Smooth muscle cell (in vitro differentiated cells): ENCODE data around the gene GRK3. TPM values are rescaled to one million over a fixed set of nuclear protein-coding genes. Genes with fewer than 3 reads are reported as not detected.

Experiments
- DNase-seq: peaks from one replicate; lab custom pipeline; 2025; ENCODE audit not compliant: unreplicated experiment; lab: John Stamatoyannopoulos, UW
- H2AFZ ChIP-seq: fragments of 200-600 bp; sonication (generic); 2 replicates; pipeline ENCODE4 v1.6.0; 2016; ENCODE audit warnings: antibody characterized with exemption, low read depth, mild to moderate bottlenecking
- H3F3A ChIP-seq: fragments of 200-600 bp; sonication (generic); 2 replicates; pipeline ENCODE4 v1.6.0; 2017; ENCODE audit warnings: antibody characterized with exemption, low read depth
- H3K27ac ChIP-seq: fragments of 200-600 bp; sonication (generic); 2 replicates; pipeline ENCODE4 v1.5.1; 2016; ENCODE audit warnings: low read depth, mild to moderate bottlenecking
- H3K27me3 ChIP-seq: fragments of 200-600 bp; sonication (generic); 2 replicates; pipeline ENCODE4 v1.6.1; 2016; ENCODE audit warnings: low read depth, mild to moderate bottlenecking
- H3K36me3 ChIP-seq: fragments of 200-600 bp; sonication (generic); 2 replicates; pipeline ENCODE4 v1.5.1; 2016; ENCODE audit warnings: low read depth
- H3K4me1 ChIP-seq: fragments of 200-600 bp; sonication (generic); 2 replicates; pipeline ENCODE4 v1.5.1; 2016; ENCODE audit warnings: low read depth
- H3K4me2 ChIP-seq: fragments of 200-600 bp; sonication (generic); 2 replicates; pipeline ENCODE4 v1.6.0; 2016; ENCODE audit warnings: mild to moderate bottlenecking
- H3K4me3 ChIP-seq: fragments of 200-600 bp; sonication (generic); 2 replicates; pipeline ENCODE4 v1.5.1; 2016; ENCODE audit warnings: mild to moderate bottlenecking
- H3K79me2 ChIP-seq: fragments of 200-600 bp; sonication (generic); 2 replicates; pipeline ENCODE4 v1.6.0; 2016; ENCODE audit warnings: low read depth, mild to moderate bottlenecking
- H3K9ac ChIP-seq: fragments of 200-600 bp; sonication (generic); 2 replicates; pipeline ENCODE4 v1.6.0; 2016; ENCODE audit warnings: low read depth
- H3K9me3 ChIP-seq: fragments of 200-600 bp; sonication (generic); replicated peaks from 2 replicates; pipeline ENCODE4 v1.5.1; 2016; ENCODE audit warnings: low read depth
- H4K20me1 ChIP-seq: fragments of 200-600 bp; sonication (generic); 2 replicates; pipeline ENCODE4 v1.6.0; 2016; ENCODE audit warnings: low read depth
- WGBS: methylation state at CpG from one replicate; pipeline ENCODE4 v1.1.7; 2016; ENCODE audit warnings: low lambda C conversion rate; 5-methylcytosine and 5-hydroxymethylcytosine counted together
- polyA plus RNA-seq: library from polyadenylated mRNA; unstranded; fragments of >200 nt; fragmentation: Nextera tagmentation; extraction: Ambion mirVana; gene quantifications from 2 replicates; pipeline ENCODE4 v1.2.1, GENCODE V29; 2016
- total RNA-seq: library from RNA; depleted of rRNA; stranded (reverse); fragments of >200 nt; gene quantifications from 2 replicates; pipeline ENCODE4 v1.2.3, GENCODE V29; 2014
- TF ChIP-seq, protein P1 (sequence below): fragments of 200-600 bp; sonication (generic); IDR thresholded peaks from 2 replicates; pipeline ENCODE4 v1.5.1; 2017; ENCODE audit warnings: borderline replicate concordance, mild to moderate bottlenecking, antibody characterized with exemption; ENCODE audit not compliant: insufficient read depth, poor library complexity, severe bottlenecking

GRK3 gene
- total and polyA plus RNA-seq, 2 experiments from 2014 or later = 1.0 to 4.6 TPM

- Histone ChIP-seq H3K27me3 (no peaks in the 10 kb centered on the region), H3K9me3 (no peaks in the 10 kb centered on the region), H3K4me2 (peak overlapping the region; percentile 78), H3F3A (peaks cover 5% of the 10 kb centered on the region), H3K79me2 (no peaks in the 10 kb centered on the region), H3K9ac (no peak overlapping the region), H3K4me3 (no peak overlapping the region), H3K4me1 (no peaks in the 10 kb centered on the region), H3K36me3 (no peaks in the 10 kb centered on the region), H4K20me1 (peaks cover 3% of the 10 kb centered on the region), H2AFZ (no peak overlapping the region), H3K27ac (peak overlapping the region; percentile 48)
- DNase-seq = no peak
- TF ChIP-seq, protein P1, sequence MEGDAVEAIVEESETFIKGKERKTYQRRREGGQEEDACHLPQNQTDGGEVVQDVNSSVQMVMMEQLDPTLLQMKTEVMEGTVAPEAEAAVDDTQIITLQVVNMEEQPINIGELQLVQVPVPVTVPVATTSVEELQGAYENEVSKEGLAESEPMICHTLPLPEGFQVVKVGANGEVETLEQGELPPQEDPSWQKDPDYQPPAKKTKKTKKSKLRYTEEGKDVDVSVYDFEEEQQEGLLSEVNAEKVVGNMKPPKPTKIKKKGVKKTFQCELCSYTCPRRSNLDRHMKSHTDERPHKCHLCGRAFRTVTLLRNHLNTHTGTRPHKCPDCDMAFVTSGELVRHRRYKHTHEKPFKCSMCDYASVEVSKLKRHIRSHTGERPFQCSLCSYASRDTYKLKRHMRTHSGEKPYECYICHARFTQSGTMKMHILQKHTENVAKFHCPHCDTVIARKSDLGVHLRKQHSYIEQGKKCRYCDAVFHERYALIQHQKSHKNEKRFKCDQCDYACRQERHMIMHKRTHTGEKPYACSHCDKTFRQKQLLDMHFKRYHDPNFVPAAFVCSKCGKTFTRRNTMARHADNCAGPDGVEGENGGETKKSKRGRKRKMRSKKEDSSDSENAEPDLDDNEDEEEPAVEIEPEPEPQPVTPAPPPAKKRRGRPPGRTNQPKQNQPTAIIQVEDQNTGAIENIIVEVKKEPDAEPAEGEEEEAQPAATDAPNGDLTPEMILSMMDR = no peak
- 38% methylated on average over 6 of the region's 6 CpGs for WGBS
These were observed 116.5 kb downstream of the GRK3 start for GRCh38 chr22:25680956-25681355.

DNA sequence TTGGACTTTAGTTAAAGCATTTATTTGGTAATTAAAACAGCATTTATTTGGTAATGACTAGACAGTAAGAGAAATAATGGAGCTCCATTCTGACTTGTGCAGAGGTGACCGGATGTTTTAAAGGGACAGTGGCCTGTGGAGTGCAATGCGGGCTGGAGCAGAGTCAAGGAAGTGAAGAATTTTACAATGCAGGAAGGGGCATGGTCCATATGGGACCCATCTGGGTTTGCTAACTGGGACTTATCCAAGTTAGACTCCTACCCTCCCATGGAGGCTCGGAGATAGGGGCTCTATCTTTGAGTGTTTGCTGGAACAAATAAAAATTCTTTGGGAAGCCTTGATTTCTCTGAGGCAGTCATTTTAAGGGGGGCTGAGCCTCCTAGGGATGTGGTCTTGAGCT, 117.6 kb downstream of the GRK3 start:
- no peaks in the 10 kb centered on the region for H3K79me2 ChIP-seq
- no peak overlapping the region for H3K4me2 ChIP-seq
- no peaks in the 10 kb centered on the region for H3K36me3 ChIP-seq
- no peak overlapping the region for H3K27ac ChIP-seq
- DNase-seq = no peak
- H3K9ac ChIP-seq = no peak overlapping the region
- no peak overlapping the region for H2AFZ ChIP-seq
- H3K27me3 ChIP-seq = no peaks in the 10 kb centered on the region
- WGBS = 74% methylated on average over 3 of the region's 3 CpGs
- TF ChIP-seq, protein P1 = no peak
- peaks cover 5% of the 10 kb centered on the region for H3F3A ChIP-seq
- H3K9me3 ChIP-seq = no peaks in the 10 kb centered on the region
- H4K20me1 ChIP-seq = peaks cover 3% of the 10 kb centered on the region
- H3K4me1 ChIP-seq = no peaks in the 10 kb centered on the region
- H3K4me3 ChIP-seq = no peak overlapping the region

DNA sequence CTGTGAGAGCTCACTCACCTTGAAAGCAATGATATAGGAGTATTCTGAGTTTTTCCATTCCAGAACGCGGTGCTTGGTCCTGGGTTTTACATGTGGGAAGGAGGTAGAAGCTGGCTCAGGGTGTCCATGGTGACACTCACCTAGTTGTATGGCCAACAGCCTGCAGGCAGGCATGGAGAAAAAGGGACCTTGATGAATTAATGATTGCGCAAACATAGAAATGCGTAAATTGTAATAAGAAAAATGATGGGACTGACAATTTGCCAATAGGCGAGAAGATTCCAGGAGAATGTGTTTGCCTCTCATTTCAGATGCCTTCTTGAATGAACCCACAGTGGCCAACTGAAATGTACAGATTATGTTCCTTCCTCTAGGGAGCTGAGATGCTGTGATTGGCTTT, 124.2 kb downstream of the GRK3 start:
- Histone ChIP-seq H2AFZ (no peak overlapping the region), H3F3A (no peaks in the 10 kb centered on the region), H4K20me1 (no peaks in the 10 kb centered on the region), H3K9ac (no peak overlapping the region), H3K27ac (no peak overlapping the region), H3K4me1 (no peaks in the 10 kb centered on the region), H3K4me2 (no peak overlapping the region), H3K9me3 (no peaks in the 10 kb centered on the region), H3K36me3 (no peaks in the 10 kb centered on the region), H3K79me2 (no peaks in the 10 kb centered on the region), H3K27me3 (no peaks in the 10 kb centered on the region), H3K4me3 (no peak overlapping the region)
- TF ChIP-seq, protein P1 = no peak
- DNase-seq = no peak
- 96% methylated on average over 5 of the region's 5 CpGs for WGBS

- no peaks in the 10 kb centered on the region for H3K27me3 ChIP-seq
- no peaks in the 10 kb centered on the region for H3F3A ChIP-seq
- H3K4me2 ChIP-seq = no peak overlapping the region
- no peak overlapping the region for H3K9ac ChIP-seq
- no peaks in the 10 kb centered on the region for H4K20me1 ChIP-seq
- H3K36me3 ChIP-seq = no peaks in the 10 kb centered on the region
- no peaks in the 10 kb centered on the region for H3K4me1 ChIP-seq
- H3K79me2 ChIP-seq = no peaks in the 10 kb centered on the region
- WGBS = 98% methylated on average over 2 of the region's 2 CpGs
- no peaks in the 10 kb centered on the region for H3K9me3 ChIP-seq
- H2AFZ ChIP-seq = no peak overlapping the region
- DNase-seq = no peak
- no peak overlapping the region for H3K27ac ChIP-seq
- no peak overlapping the region for H3K4me3 ChIP-seq
- TF ChIP-seq, protein P1 = no peak
These were observed 125.2 kb downstream of the GRK3 start for GRCh38 chr22:25689631-25690030.
